ENCODE results near the gene ADAM12. TPM values are rescaled to one million over a fixed set of nuclear protein-coding genes. Genes with fewer than 3 reads are reported as not detected.

Gene ADAM12
- total RNA-seq, 3 donors from 2014 or later (not counting 1 experiment from before 2014, with no cell fraction given): 1.6 to 1.9 (median 1.8) TPM

DNA sequence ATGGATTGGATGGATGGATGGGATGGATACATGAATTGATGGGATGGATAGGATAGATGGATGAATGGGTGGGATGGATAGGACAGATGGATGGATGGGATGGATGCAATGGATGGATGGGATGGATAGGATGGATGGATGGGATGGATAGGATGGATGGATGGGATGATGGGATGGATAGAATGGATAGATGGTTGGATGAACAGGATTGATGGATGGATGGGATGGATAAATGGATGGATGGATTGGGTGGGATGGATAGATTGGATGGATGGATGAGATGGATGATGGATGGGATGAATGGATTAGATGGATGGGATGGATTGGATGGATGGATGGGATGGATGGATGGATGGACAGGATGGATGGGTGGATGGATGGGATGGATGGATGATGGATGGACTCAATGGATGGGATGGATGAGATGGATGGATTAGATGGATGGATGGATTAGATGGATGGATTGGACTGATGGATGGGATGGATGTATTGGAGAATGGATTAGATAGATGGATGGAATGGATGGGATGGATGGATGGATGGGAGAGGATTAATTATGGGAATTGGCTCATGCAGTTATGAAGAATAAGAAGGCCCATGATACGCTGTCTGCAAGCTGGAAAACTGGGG lies 136.4 kb downstream of the ADAM12 start:
- intact Hi-C loops (cut with micrococcal nuclease): no loop called here
- no peak for DNase-seq
- no peaks in the 10 kb centered on the region for H3K4me1 ChIP-seq (ENCODE audit: control insufficient read depth, insufficient read depth, low read length)
- peaks cover 8 to 14% of the 10 kb centered on the region in 2 donors for H3K27me3 Mint-ChIP-seq (ENCODE audit: low read depth in 2 of 2)
- TF ChIP-seq, protein P1, sequence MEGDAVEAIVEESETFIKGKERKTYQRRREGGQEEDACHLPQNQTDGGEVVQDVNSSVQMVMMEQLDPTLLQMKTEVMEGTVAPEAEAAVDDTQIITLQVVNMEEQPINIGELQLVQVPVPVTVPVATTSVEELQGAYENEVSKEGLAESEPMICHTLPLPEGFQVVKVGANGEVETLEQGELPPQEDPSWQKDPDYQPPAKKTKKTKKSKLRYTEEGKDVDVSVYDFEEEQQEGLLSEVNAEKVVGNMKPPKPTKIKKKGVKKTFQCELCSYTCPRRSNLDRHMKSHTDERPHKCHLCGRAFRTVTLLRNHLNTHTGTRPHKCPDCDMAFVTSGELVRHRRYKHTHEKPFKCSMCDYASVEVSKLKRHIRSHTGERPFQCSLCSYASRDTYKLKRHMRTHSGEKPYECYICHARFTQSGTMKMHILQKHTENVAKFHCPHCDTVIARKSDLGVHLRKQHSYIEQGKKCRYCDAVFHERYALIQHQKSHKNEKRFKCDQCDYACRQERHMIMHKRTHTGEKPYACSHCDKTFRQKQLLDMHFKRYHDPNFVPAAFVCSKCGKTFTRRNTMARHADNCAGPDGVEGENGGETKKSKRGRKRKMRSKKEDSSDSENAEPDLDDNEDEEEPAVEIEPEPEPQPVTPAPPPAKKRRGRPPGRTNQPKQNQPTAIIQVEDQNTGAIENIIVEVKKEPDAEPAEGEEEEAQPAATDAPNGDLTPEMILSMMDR (IDR thresholded peaks at IDR 0.05): no peak
- H3K27me3 ChIP-seq (ENCODE audit: control insufficient read depth, insufficient read depth, low read length): no peaks in the 10 kb centered on the region
- ATAC-seq: no peak
- no peaks in the 10 kb centered on the region for H3K4me1 Mint-ChIP-seq
- no peak overlapping the region for H3K27ac ChIP-seq (ENCODE audit: low read length)
- no peak overlapping the region for H3K4me3 Mint-ChIP-seq
- H3K36me3 Mint-ChIP-seq: no peaks in the 10 kb centered on the region
- H3K9me3 Mint-ChIP-seq: peaks cover 0 to 13% of the 10 kb centered on the region in 2 donors
- H3K27ac Mint-ChIP-seq: no peak overlapping the region
- H3K36me3 ChIP-seq (ENCODE audit: control insufficient read depth, insufficient read depth, low read length): no peaks in the 10 kb centered on the region
- 90% methylated on average over 1 of the region's 1 CpG for WGBS (ENCODE audit: insufficient coverage)
- H3K9me3 ChIP-seq (ENCODE audit: control insufficient read depth, insufficient read depth, low read length): no peaks in the 10 kb centered on the region
- H3K4me3 ChIP-seq (ENCODE audit: low read length): no peak overlapping the region

DNA sequence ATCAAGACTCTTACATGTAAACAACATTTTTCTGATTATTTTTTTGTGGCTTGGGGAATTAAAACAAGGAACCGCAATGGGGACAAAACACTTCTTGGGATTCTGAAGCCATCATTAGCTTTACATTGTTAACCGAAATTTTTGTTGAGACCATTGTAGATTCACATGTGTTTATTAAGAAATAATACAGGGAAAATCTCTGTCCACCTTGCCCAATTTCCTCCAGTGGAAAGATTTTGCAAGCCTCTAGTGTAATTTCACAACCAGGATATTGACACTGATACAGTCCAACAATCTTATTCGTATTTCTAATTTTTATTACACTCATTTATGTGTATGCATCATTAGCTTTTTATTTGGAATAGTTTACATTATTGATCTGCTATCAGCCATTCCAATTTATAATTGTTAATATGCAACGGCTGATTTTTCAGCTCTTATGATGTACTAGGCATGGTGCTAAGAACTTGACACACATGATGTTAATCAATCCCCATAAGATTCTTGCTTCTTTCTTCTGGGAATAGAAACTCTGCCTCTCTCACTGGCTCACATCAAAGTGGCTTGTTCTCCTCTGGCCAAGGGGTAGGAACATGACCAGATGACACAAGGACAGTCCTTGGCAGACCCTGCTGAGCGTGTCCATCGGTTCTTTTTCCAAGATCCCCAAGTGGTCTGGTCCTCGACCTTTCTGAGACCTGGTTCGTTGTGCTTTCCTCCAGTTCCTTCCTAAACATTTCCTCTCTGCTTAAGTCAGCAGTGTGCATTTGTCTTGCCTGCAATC lies 137.6 kb downstream of the ADAM12 start:
- H3K27me3 ChIP-seq (ENCODE audit: control insufficient read depth, insufficient read depth, low read length): no peaks in the 10 kb centered on the region
- H3K36me3 Mint-ChIP-seq: no peaks in the 10 kb centered on the region
- no peak overlapping the region for H3K4me3 ChIP-seq (ENCODE audit: low read length)
- H3K27ac Mint-ChIP-seq: no peak overlapping the region
- H3K4me3 Mint-ChIP-seq: no peak overlapping the region
- peaks cover 0 to 13% of the 10 kb centered on the region in 2 donors for H3K9me3 Mint-ChIP-seq
- H3K36me3 ChIP-seq (ENCODE audit: control insufficient read depth, insufficient read depth, low read length): no peaks in the 10 kb centered on the region
- 86% methylated on average over 7 of the region's 8 CpGs for WGBS (ENCODE audit: insufficient coverage)
- no peaks in the 10 kb centered on the region for H3K4me1 Mint-ChIP-seq
- H3K27me3 Mint-ChIP-seq (ENCODE audit: low read depth in 2 of 2): peaks cover 8 to 14% of the 10 kb centered on the region in 2 donors
- DNase-seq: no peak
- no peaks in the 10 kb centered on the region for H3K4me1 ChIP-seq (ENCODE audit: control insufficient read depth, insufficient read depth, low read length)
- intact Hi-C loops (cut with micrococcal nuclease): no loop called here
- no peak for ATAC-seq
- H3K27ac ChIP-seq (ENCODE audit: low read length): no peak overlapping the region
- TF ChIP-seq, protein P1 (IDR thresholded peaks at IDR 0.05): no peak
- no peaks in the 10 kb centered on the region for H3K9me3 ChIP-seq (ENCODE audit: control insufficient read depth, insufficient read depth, low read length)

DNA sequence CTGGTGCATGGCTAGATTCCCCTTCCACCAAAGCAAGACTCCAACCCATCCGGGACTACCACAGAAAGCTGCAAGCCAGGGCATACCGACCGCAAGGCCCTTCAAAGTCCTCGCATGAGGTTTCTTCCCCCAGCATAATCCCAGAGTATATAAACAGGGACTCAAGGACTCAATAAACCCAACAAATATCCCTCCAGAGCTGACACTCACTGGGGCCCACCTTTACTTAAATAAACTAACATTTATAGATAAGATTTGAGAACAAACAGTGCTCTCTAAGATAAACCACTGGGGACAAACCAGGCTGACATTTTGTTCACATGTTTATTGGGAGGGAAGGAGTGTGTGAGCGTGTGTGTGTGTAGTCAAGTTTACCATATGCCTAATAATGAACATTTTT lies 138.2 kb downstream of the ADAM12 start:
- H3K36me3 ChIP-seq (ENCODE audit: control insufficient read depth, insufficient read depth, low read length): no peaks in the 10 kb centered on the region
- no peaks in the 10 kb centered on the region for H3K4me1 ChIP-seq (ENCODE audit: control insufficient read depth, insufficient read depth, low read length)
- no peak overlapping the region for H3K27ac ChIP-seq (ENCODE audit: low read length)
- 93% methylated on average over 5 of the region's 5 CpGs for WGBS (ENCODE audit: insufficient coverage)
- peaks cover 6 to 8% of the 10 kb centered on the region in 2 donors for H3K27me3 Mint-ChIP-seq (ENCODE audit: low read depth in 2 of 2)
- TF ChIP-seq, protein P1 (IDR thresholded peaks at IDR 0.05): no peak
- intact Hi-C loops (cut with micrococcal nuclease): no loop called here
- H3K4me1 Mint-ChIP-seq: no peaks in the 10 kb centered on the region
- H3K4me3 Mint-ChIP-seq: no peak overlapping the region
- H3K27ac Mint-ChIP-seq: no peak overlapping the region
- H3K9me3 ChIP-seq (ENCODE audit: control insufficient read depth, insufficient read depth, low read length): no peaks in the 10 kb centered on the region
- DNase-seq (no peak), ATAC-seq (no peak)
- no peaks in the 10 kb centered on the region for H3K36me3 Mint-ChIP-seq
- H3K27me3 ChIP-seq (ENCODE audit: control insufficient read depth, insufficient read depth, low read length): no peaks in the 10 kb centered on the region
- H3K4me3 ChIP-seq (ENCODE audit: low read length): no peak overlapping the region
- H3K9me3 Mint-ChIP-seq: peaks cover 0 to 13% of the 10 kb centered on the region in 2 donors
